IPS-NIHi7 (cell line): Measurements from ENCODE around the gene OLIG3.

Experiments
- DNase-seq: peaks from one replicate; pipeline ENCODE4 v3.0.0; 2012; ENCODE audit warnings: mixed read lengths; ENCODE audit errors: extremely low spot score

Gene OLIG3

GRCh38 chr6:137471497-137471896, 22.7 kb downstream of the OLIG3 start:
- DNase-seq: no peak

GRCh38 chr6:137467211-137467610, 27.0 kb downstream of the OLIG3 start:
- no peak for DNase-seq

GRCh38 chr6:137465378-137466009, 28.7 kb downstream of the OLIG3 start:
- no peak for DNase-seq

GRCh38 chr6:137452333-137452894, 41.8 kb downstream of the OLIG3 start:
- DNase-seq: no peak

- DNase-seq: peak; percentile 19
Observed at GRCh38 chr6:137443901-137444300, 50.3 kb downstream of the OLIG3 start.
